GM23338 (cell line): Measurements from ENCODE around the gene ELN. TPM values are rescaled to one million over a fixed set of nuclear protein-coding genes. Genes with fewer than 3 reads are reported as not detected.

Experiments
- ATAC-seq: fragments of 200-7000 bp; cut with Tn5 transposase; 3 replicates; pipeline ENCODE4 v1.9.1; 2020
- DNase-seq: peaks from one replicate; pipeline ENCODE4 v3.0.0-alpha.2; 2015; ENCODE audit warnings: low spot score
- H2AFZ ChIP-seq: fragments of 200-600 bp; sonication (generic); 2 replicates; pipeline ENCODE4 v1.8.0; 2016; ENCODE audit warnings: antibody characterized with exemption, mild to moderate bottlenecking, moderate library complexity
- H3F3A ChIP-seq: fragments of 200-600 bp; sonication (generic); replicated peaks from 2 replicates; pipeline ENCODE4 v1.8.0; 2017; ENCODE audit warnings: antibody characterized with exemption, mixed run types, low read depth
- H3K27ac ChIP-seq: fragments of 200-600 bp; sonication (generic); 2 replicates; pipeline ENCODE4 v1.6.1; 2016; ENCODE audit warnings: low read depth
- H3K27me3 ChIP-seq: fragments of 200-600 bp; sonication (generic); 2 replicates; pipeline ENCODE4 v1.8.0; 2016; ENCODE audit warnings: mild to moderate bottlenecking, mixed run types, moderate library complexity; ENCODE audit not compliant: insufficient read depth
- H3K36me3 ChIP-seq: fragments of 200-600 bp; sonication (generic); 2 replicates; pipeline ENCODE4 v1.8.0; 2016; ENCODE audit warnings: mild to moderate bottlenecking; ENCODE audit not compliant: insufficient read depth
- H3K4me1 ChIP-seq: fragments of 200-600 bp; sonication (generic); 2 replicates; pipeline ENCODE4 v1.8.0; 2016; ENCODE audit warnings: mild to moderate bottlenecking, moderate library complexity; ENCODE audit not compliant: insufficient read depth
- H3K4me2 ChIP-seq: fragments of 200-600 bp; sonication (generic); 2 replicates; pipeline ENCODE4 v1.7.1; 2017; ENCODE audit warnings: mixed run types
- H3K4me3 ChIP-seq: fragments of 200-600 bp; sonication (generic); 2 replicates; pipeline ENCODE4 v1.6.1; 2016; ENCODE audit warnings: mixed run types
- H3K79me2 ChIP-seq: fragments of 200-600 bp; sonication (generic); replicated peaks from 2 replicates; pipeline ENCODE4 v1.8.0; 2017; ENCODE audit warnings: mild to moderate bottlenecking; ENCODE audit not compliant: insufficient read depth
- H3K9me2 ChIP-seq: fragments of 200-600 bp; sonication (generic); 2 replicates; pipeline ENCODE4 v1.8.0; 2017; ENCODE audit not compliant: insufficient read depth
- H4K20me1 ChIP-seq: fragments of 200-600 bp; sonication (generic); replicated peaks from 2 replicates; pipeline ENCODE4 v1.8.0; 2017; ENCODE audit warnings: mild to moderate bottlenecking; ENCODE audit not compliant: insufficient read depth
- H3K27ac Mint-ChIP-seq: 2 replicates; pipeline ENCODE4 v1.8.0; 2020; ENCODE audit warnings: inconsistent platforms, mild to moderate bottlenecking, moderate library complexity, mixed read lengths
- H3K27me3 Mint-ChIP-seq: 3 replicates; pipeline ENCODE4 v1.8.0; 2022; ENCODE audit warnings: low read depth, mild to moderate bottlenecking, moderate library complexity, mixed read lengths, inconsistent platforms; ENCODE audit not compliant: insufficient read depth, poor library complexity
- H3K36me3 Mint-ChIP-seq: 3 replicates; pipeline ENCODE4 v1.8.0; 2021; ENCODE audit warnings: low read depth, mild to moderate bottlenecking, inconsistent platforms, moderate library complexity, mixed read lengths
- H3K4me1 Mint-ChIP-seq: 3 replicates; pipeline ENCODE4 v1.8.0; 2020; ENCODE audit warnings: mild to moderate bottlenecking, inconsistent platforms, mixed read lengths
- H3K4me3 Mint-ChIP-seq: 3 replicates; pipeline ENCODE4 v1.8.0; 2021; ENCODE audit warnings: moderate library complexity, mild to moderate bottlenecking, inconsistent platforms, mixed read lengths
- H3K9me3 Mint-ChIP-seq: 3 replicates; pipeline ENCODE4 v1.8.0; 2020; ENCODE audit warnings: moderate library complexity, mild to moderate bottlenecking, inconsistent platforms, mixed read lengths
- CREB1 ChIP-seq: fragments of 250-450 bp; sonication (Bioruptor Pico); IDR thresholded peaks from 2 replicates; pipeline ENCODE4 v1.5.0; 2020; ENCODE audit warnings: low read depth, mild to moderate bottlenecking, moderate library complexity
- ETS1 ChIP-seq: IDR thresholded peaks from 2 replicates; pipeline ENCODE4 v1.6.1; 2016; ENCODE audit warnings: antibody characterized with exemption
- EZH2phosphoT487 ChIP-seq: fragments of 200-600 bp; sonication (generic); IDR thresholded peaks from one replicate; pipeline ENCODE4 v1.8.1; 2018; ENCODE audit warnings: antibody characterized with exemption; ENCODE audit not compliant: unreplicated experiment
- JUNB ChIP-seq: IDR thresholded peaks from one replicate; pipeline ENCODE4 v1.6.1; 2016; ENCODE audit warnings: antibody characterized with exemption; ENCODE audit not compliant: unreplicated experiment
- NANOG ChIP-seq: IDR thresholded peaks from 2 replicates; pipeline ENCODE4 v1.6.1; 2016; ENCODE audit warnings: antibody characterized with exemption, borderline replicate concordance
- POLR2AphosphoS5 ChIP-seq: IDR thresholded peaks from 2 replicates; pipeline ENCODE4 v1.6.1; 2016; ENCODE audit warnings: antibody characterized with exemption, low read depth
- REST ChIP-seq: IDR thresholded peaks from one replicate; pipeline ENCODE4 v1.6.1; 2018; ENCODE audit warnings: antibody characterized with exemption; ENCODE audit not compliant: unreplicated experiment
- ZNF114 ChIP-seq: fragments of 250-450 bp; sonication (Bioruptor Pico); IDR thresholded peaks from 2 replicates; pipeline ENCODE4 v1.5.0; 2020; ENCODE audit warnings: mild to moderate bottlenecking, moderate library complexity
- ZNF331 ChIP-seq: fragments of 250-450 bp; sonication (Bioruptor Pico); IDR thresholded peaks from 2 replicates; pipeline ENCODE4 v1.5.0; 2020; ENCODE audit warnings: low read depth, mild to moderate bottlenecking, moderate library complexity
- ZNF462 ChIP-seq: fragments of 250-450 bp; sonication (Bioruptor Pico); IDR thresholded peaks from 2 replicates; pipeline ENCODE4 v1.5.0; 2020; ENCODE audit warnings: mild to moderate bottlenecking, moderate library complexity
- polyA plus RNA-seq: library from polyadenylated mRNA; unstranded; fragments of >200 nt; fragmentation: Nextera tagmentation; extraction: Ambion mirVana; gene quantifications from 2 replicates; pipeline ENCODE4 v1.2.1, GENCODE V29; 2016
- total RNA-seq: library from RNA; depleted of rRNA; stranded (reverse); fragments of >200 nt; shearing (Covaris generic); gene quantifications from 2 replicates; pipeline ENCODE4 v1.2.3, GENCODE V29; 2014

The ELN gene
- total and polyA plus RNA-seq, 2 experiments from 2014 or later, result 1.1 to 5.6 TPM

GRCh38 chr7:74070619-74070921 is 42.6 kb downstream of the ELN start:
- Histone ChIP-seq H3K27ac (no peak overlapping the region), H3K9me2 (no peaks in the 10 kb centered on the region), H3K4me2 (no peak overlapping the region), H3K36me3 (no peaks in the 10 kb centered on the region), H4K20me1 (no peaks in the 10 kb centered on the region), H2AFZ (no peak overlapping the region), H3F3A (no peaks in the 10 kb centered on the region), H3K4me1 (no peaks in the 10 kb centered on the region), H3K27me3 (no peaks in the 10 kb centered on the region), H3K79me2 (no peaks in the 10 kb centered on the region), H3K4me3 (no peak overlapping the region)
- H3K27ac Mint-ChIP-seq, result no peak overlapping the region
- peaks cover 14% of the 10 kb centered on the region for H3K27me3 Mint-ChIP-seq
- H3K9me3 Mint-ChIP-seq, result no peaks in the 10 kb centered on the region; the same call in 2 of the 3 replicates
- ATAC-seq (no peak), DNase-seq (no peak)
- peaks cover 5% of the 10 kb centered on the region for H3K4me1 Mint-ChIP-seq
- H3K4me3 Mint-ChIP-seq, result no peak overlapping the region
- no peaks in the 10 kb centered on the region; the same call in 2 of the 3 replicates for H3K36me3 Mint-ChIP-seq
- TF ChIP-seq NANOG, result no peak

GRCh38 chr7:74071121-74071520 is 43.1 kb downstream of the ELN start:
- no peaks in the 10 kb centered on the region for H4K20me1 ChIP-seq
- no peaks in the 10 kb centered on the region for H3K4me1 ChIP-seq
- no peaks in the 10 kb centered on the region for H3F3A ChIP-seq
- peaks cover 14% of the 10 kb centered on the region for H3K27me3 Mint-ChIP-seq
- no peaks in the 10 kb centered on the region for H3K79me2 ChIP-seq
- no peak overlapping the region for H3K27ac Mint-ChIP-seq
- H3K4me3 ChIP-seq, result no peak overlapping the region
- H3K9me2 ChIP-seq, result no peaks in the 10 kb centered on the region
- H3K36me3 ChIP-seq, result no peaks in the 10 kb centered on the region
- H3K36me3 Mint-ChIP-seq, result no peaks in the 10 kb centered on the region; the same call in 2 of the 3 replicates
- H3K27me3 ChIP-seq, result no peaks in the 10 kb centered on the region
- no peaks in the 10 kb centered on the region; the same call in 2 of the 3 replicates for H3K4me1 Mint-ChIP-seq
- H3K4me2 ChIP-seq, result no peak overlapping the region
- H3K4me3 Mint-ChIP-seq, result no peak overlapping the region
- DNase-seq, result no peak
- no peak overlapping the region for H2AFZ ChIP-seq
- no peak for ATAC-seq
- no peaks in the 10 kb centered on the region; the same call in 2 of the 3 replicates for H3K9me3 Mint-ChIP-seq
- no peak overlapping the region for H3K27ac ChIP-seq
- TF ChIP-seq POLR2AphosphoS5 (no peak), EZH2phosphoT487 (no peak), NANOG (no peak), JUNB (no peak), ZNF114 (no peak), ETS1 (no peak), ZNF462 (CRISPR knock-in tag) (no peak), CREB1 (CRISPR knock-in tag) (no peak), REST (no peak), ZNF331 (CRISPR knock-in tag) (no peak)
